ENCODE data around the gene INSRR.

DNA sequence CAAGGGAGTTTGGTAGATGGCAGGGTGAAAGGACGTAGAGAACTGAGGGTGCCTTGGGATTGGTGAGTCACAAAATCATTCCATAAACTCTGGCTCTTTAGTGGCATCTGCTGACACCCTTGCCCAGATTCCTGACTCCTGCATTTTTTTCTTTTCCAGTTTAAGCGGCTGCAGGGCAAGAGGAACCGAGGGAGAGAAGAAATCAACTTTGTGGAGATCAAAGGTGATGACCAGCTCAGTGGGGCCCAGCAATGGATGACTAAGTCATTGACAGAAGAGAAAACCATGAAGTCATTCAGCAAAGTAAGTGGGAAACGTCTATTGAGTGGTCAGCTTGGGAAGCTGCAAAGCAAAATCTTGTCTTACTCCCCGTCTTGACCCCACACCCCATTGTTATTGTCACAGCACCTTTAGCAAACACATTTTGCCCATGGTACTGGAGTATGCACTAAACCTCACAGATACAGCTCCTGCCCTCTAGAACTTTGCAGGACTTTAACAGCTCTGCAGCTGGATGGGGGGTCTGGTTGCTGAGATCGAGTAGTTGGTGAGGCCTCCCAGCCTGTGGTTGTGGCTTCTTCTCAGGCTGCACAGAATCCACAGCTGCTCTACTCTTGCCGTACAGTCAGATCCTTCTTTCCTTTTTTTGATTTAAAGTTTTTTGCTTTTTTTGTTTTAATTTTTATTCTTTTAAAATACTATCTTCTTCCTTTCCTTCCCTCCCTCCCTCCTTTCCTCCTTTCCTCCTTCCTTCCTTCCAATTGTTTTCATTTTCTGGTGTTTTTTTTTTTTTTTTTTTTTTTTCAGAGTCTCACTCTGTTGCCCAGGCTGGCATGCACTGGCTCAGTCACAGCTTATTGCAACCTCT lies 64.2 kb downstream of the INSRR start:
- TF ChIP-seq, protein P1, sequence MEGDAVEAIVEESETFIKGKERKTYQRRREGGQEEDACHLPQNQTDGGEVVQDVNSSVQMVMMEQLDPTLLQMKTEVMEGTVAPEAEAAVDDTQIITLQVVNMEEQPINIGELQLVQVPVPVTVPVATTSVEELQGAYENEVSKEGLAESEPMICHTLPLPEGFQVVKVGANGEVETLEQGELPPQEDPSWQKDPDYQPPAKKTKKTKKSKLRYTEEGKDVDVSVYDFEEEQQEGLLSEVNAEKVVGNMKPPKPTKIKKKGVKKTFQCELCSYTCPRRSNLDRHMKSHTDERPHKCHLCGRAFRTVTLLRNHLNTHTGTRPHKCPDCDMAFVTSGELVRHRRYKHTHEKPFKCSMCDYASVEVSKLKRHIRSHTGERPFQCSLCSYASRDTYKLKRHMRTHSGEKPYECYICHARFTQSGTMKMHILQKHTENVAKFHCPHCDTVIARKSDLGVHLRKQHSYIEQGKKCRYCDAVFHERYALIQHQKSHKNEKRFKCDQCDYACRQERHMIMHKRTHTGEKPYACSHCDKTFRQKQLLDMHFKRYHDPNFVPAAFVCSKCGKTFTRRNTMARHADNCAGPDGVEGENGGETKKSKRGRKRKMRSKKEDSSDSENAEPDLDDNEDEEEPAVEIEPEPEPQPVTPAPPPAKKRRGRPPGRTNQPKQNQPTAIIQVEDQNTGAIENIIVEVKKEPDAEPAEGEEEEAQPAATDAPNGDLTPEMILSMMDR (IDR thresholded peaks at IDR 0.05 in 8 of 11, conservative IDR thresholded peaks at IDR 0.05 in 3 of 11): no peak
- no peak for TF ChIP-seq POLR2AphosphoS5 (IDR thresholded peaks at IDR 0.05)
